Activated T-cell treated with anti-CD3 and anti-CD28 coated beads for 24 hours (primary cell): ENCODE results near the gene CELF5.

Experiments
- DNase-seq: peaks from one replicate; pipeline ENCODE4 v3.0.0-alpha.2; 2020; ENCODE audit warnings: low read depth

CELF5 gene

DNA sequence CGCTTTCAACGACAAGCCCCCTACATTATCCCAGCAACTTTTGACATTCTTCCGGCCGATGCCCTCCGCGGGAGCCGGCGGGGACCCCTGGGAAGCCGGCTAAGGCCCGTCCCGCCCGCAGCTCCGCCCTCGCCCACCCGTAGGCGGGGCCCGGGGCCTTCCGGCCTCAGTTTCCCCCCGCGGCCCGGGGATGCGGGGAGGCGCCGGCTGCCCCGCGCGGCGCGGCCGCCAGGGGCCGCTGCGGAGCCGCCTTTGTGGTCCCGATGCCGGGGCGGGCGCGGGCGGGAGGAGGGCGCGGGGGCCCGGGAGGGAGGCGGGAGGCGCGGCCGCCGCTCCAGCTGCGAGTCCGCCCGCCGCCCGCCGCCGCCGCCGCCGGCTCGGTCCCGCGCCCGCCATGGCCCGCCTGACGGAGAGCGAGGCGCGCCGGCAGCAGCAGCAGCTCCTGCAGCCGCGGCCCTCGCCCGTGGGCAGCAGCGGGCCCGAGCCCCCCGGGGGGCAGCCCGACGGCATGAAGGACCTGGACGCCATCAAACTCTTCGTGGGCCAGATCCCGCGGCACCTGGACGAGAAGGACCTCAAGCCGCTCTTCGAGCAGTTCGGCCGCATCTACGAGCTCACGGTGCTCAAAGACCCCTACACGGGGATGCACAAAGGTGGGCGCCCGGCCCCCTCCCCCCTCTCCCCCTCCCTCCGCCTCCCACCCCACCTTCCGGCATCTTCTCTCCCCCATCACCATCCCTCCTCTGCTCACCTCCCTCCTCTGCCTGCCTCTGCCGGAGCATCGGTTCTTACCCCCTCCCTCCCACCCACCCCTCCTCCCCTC lies at the start of gene CELF5:
CELF5 (plus strand) TSS at position 316 of the 823 bp plus-strand sequence; CDS start at position 395, 79 bp downstream.
- DNase-seq = peak; percentile 30

DNA sequence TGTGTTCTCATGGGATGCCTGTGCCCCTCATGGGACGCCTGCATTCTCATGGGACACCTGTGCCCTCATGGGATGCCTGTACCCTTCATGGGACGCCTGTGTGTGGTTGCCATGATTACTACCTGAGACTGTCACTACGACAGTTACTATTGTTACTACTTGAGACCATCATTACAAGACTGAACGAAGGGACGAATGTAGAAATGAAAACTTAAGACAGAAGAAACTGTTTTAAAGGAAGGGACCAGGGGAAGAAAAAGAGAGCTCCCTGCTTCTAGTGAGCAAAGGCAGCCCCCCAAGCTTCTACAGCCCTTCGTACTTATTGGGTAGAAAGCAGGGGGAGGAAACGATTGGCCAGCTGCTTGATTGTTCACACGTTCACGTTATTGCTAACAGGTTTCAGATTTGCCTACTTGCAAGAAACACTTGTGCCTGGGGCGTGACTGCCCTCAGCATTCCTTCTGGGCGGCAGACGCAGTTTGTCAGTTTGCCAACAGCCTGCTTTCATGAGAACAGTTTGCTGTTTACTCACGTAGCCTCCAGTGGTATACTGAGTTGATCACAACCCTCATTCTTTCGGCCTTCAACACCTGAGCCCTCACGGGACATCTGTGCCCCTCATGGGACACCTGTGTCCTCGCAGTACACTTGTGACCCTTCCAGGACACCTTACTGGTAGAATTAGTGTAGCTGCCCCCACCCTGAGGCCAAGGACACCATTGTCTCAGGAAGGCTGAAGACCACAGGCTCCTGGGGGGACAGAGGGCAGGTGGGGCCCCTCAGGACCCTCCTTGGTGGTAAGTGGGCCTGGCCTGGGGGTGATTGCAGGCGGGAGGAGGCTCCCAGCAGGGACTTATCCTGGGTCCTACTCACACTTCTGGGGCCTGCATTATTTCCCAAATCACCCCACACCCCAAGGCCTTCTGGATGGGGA lies 48.4 kb upstream of the CELF5 start:
- DNase-seq = no peak

DNA sequence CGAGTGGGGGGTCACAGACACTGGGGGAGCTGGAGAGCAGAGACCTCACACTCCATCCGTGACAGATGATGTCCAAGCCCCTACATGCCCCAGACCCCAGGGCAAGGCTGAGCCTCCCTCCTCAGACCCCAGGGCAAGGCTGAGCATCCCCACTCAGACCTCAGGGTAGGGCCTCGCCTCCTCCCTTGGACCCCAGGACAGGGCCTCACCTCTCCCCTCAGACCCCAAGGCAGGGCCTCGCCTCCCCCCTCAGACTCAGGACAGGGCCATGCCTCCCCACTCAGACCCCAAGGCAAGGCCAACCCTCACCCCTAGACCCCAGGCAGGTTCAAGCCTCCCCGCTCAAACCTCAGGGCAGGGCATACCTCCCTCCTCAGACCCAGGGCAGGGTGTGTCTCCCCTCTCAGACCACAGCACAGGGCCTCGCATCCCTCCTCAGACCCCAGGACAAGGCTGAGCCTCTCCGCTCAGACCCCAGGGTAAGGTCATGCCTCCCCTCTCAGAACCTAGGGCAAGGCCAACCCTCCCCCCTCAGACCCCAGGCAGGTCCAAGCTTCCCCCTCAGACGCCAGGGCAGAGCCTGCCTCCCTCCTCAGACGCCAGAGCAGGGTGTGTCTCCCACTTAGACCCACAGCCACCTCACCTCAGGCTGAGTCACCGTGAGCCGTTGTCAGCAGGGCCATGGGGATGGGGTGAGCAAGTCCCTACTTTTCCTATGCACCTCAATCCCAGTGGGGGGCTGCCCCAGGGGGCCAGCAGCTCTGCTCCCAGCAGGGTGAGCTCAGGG lies 47.6 kb upstream of the CELF5 start:
- peak; percentile 56 for DNase-seq

DNA sequence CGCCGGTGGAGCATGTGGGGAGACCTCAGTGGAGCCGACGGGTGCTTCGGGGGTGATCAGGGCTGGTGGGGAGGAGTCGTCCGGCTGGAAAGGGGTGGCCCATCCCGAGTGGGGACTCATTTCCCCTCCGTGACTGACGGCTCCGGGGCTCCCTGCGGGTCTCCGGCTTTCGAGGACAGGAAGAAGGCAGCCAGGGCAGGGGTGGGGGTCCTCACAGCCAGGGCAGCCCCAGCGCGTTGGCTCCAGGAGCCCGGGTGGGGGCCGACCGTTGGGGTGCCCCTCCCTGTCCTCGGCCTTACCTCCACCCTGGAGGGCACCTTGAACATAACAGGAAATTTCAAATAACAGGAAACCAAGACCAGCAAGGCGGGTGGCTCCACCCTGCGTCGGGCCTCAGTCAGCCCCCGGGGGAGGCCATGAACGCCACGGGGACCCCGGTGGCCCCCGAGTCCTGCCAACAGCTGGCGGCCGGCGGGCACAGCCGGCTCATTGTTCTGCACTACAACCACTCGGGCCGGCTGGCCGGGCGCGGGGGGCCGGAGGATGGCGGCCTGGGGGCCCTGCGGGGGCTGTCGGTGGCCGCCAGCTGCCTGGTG lies 46.0 kb upstream of the CELF5 start, which contains the start of gene S1PR4:
S1PR4 (plus strand) TSS at position 393 of the 596 bp plus-strand sequence; CDS start at position 417, 24 bp downstream.
- peak; percentile 45 for DNase-seq

DNA sequence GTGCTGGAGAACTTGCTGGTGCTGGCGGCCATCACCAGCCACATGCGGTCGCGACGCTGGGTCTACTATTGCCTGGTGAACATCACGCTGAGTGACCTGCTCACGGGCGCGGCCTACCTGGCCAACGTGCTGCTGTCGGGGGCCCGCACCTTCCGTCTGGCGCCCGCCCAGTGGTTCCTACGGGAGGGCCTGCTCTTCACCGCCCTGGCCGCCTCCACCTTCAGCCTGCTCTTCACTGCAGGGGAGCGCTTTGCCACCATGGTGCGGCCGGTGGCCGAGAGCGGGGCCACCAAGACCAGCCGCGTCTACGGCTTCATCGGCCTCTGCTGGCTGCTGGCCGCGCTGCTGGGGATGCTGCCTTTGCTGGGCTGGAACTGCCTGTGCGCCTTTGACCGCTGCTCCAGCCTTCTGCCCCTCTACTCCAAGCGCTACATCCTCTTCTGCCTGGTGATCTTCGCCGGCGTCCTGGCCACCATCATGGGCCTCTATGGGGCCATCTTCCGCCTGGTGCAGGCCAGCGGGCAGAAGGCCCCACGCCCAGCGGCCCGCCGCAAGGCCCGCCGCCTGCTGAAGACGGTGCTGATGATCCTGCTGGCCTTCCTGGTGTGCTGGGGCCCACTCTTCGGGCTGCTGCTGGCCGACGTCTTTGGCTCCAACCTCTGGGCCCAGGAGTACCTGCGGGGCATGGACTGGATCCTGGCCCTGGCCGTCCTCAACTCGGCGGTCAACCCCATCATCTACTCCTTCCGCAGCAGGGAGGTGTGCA lies 45.3 kb upstream of the CELF5 start:
- no peak for DNase-seq

DNA sequence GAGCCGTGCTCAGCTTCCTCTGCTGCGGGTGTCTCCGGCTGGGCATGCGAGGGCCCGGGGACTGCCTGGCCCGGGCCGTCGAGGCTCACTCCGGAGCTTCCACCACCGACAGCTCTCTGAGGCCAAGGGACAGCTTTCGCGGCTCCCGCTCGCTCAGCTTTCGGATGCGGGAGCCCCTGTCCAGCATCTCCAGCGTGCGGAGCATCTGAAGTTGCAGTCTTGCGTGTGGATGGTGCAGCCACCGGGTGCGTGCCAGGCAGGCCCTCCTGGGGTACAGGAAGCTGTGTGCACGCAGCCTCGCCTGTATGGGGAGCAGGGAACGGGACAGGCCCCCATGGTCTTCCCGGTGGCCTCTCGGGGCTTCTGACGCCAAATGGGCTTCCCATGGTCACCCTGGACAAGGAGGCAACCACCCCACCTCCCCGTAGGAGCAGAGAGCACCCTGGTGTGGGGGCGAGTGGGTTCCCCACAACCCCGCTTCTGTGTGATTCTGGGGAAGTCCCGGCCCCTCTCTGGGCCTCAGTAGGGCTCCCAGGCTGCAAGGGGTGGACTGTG lies 44.6 kb upstream of the CELF5 start:
- peak; percentile 38 for DNase-seq

DNA sequence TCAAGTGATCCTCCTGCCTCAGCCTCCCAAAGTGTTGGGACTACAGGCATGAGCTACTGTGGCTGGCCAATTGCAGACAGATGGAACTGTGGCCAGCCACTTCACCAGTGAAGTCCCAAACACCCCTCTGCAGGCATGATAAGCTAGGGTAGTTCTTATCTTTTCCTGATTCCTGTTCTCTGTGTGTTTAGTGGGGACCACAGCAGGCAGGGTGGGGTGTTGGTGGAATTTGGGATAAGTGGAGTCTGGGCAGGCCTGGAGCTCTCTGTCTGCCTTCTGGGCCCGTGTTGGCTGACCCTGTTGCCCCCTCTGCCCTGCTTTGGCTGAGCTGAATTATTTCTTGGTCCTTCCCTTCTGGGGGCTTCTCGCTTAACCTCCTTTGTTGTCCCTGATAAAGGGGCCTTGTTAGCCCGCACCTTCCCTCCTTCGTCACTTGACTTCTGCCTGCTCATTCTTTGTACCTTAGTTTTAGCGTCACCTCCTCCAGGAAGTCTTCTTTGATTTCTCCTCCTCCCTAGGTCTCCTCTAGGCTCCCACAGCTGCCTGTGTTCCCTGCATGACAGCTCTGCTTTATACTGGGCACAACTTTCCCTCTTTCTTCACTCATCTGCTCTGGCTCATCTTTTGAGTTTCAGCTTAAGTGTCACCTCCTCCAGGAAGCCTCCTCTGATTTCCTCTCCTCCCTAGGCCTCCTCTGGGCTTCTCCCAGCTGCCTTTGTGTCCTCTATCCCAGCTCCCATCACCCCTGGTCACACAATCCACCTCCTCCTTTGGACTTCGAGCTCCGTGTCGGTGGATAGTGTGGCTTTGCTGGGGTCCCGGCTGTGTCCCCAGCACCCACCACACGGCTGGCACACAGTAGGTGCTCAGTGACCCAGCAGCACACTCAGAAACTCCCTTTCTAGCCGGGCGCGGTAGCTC lies 40.5 kb upstream of the CELF5 start:
- no peak for DNase-seq

DNA sequence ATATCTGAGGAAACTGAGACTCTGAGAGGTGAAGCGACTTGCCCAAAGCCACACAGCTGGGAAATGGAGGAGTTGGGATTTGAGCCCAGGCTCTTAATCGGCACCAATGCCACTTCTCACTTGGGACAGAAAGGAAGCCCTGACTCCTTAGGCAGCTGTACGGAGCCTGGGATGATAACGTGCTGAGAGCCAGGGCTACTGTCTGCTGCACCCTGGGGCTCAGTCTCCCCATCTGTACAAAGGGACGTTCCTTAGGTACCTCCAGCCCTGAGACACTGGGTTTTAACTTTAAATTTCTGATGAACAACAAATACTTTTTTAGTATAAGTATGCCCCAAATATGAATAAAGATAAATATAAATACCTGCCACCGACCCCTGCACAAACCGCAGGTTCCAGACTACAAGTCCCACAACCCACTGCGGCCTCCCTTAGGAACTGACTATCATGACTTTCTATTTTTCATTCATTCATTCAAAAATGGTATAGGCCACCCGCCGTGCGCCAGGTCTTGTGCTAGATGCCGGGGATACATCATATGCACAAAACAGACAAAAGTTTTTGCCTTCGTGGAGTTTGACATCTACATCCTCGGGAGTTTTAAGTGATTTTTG lies 39.5 kb upstream of the CELF5 start:
- no peak for DNase-seq

DNA sequence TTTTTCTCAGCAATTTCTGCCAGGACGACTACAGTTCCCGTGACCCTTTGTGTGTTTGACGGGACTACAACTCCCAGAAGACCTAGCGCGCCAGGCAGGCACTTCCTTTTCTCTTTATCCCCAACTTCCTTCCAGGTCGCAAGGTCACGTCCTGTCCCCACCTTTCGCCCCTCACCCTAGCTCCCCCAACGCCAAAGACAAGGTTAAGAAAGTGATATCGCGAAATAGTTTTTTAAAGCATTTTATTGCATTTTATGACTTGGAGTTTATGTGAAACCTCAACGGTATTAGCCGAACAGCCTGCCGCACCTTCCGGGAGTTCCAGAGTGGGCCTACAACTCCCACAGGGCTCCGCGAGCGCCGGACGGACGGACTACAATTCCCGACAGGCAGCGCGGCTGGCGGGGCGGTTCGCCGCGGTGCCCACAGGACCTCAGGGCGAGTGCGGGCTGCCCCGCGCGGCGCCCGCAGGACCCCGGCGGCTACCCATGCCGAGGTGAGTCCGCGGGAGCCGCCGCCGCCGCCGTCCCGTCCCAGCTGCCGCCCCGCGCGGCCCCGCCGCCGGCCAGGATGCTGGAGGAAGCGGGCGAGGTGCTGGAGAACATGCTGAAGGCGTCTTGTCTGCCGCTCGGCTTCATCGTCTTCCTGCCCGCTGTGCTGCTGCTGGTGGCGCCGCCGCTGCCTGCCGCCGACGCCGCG lies 38.9 kb upstream of the CELF5 start, which contains the start of gene NCLN:
NCLN (plus strand) TSS at position 470 of the 699 bp plus-strand sequence; CDS start at position 571, 101 bp downstream.
- peak; percentile 92 for DNase-seq

DNA sequence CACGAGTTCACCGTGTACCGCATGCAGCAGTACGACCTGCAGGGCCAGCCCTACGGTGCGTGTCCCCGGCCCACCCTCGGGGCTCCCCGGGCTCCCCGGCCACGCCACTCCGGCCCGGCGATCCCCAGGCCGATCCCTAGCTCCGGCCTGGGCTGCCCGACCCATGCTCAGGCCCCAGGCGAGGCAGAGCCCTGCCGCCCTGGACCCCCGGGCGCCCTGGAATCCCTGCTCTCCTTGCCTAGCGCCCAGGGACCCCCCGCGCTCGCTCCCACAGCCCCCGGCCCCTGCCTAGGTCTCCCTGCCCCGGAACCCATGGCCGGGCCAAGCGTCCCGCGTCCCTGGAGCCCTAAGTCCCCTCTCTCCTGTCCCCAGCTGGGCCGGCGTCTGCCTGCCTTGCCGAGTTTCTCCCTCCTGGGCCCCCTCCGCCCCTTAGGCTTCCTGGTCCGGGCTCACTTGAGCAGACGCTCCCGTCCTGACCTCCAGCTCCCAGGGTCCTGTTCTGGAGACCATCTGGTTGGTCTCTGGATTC lies 38.2 kb upstream of the CELF5 start:
- DNase-seq = no peak

DNA sequence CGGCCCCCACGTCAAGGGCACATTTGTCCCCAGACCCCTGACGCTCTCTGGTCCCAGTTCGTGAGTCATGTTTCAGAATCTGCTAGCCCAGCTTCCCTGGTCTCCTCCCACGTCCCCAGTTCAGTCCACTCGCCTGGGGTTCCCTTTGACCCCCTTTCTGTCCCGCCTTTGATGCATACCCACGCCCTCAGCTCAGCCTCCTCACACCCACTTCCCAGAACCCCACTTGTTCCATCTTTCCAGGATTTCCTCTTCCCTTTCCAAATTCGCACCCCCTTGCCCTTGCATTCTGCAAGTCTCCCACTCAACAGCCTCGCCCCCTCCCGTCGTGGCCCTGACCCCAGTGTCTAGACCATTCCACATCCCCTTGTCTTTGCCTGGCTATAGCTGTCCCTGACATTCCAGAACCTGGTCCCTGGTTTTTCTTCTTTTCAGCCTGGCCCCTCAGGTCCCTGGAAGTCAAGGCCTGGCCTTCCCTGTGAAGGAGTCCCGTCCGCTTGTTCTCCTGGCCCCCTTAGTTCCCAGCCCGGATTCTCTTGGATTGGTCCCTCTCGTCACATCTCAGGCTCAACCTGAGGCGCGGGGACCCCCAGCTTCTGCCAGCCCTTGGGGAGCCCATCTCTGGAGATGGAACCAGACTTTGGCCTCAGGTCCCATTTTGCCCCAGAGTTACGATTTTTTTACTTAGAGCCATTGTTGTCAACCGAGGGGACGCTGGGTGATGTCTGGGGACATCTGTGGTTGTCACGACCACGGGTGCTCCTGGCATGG lies 37.4 kb upstream of the CELF5 start:
- no peak for DNase-seq

DNA sequence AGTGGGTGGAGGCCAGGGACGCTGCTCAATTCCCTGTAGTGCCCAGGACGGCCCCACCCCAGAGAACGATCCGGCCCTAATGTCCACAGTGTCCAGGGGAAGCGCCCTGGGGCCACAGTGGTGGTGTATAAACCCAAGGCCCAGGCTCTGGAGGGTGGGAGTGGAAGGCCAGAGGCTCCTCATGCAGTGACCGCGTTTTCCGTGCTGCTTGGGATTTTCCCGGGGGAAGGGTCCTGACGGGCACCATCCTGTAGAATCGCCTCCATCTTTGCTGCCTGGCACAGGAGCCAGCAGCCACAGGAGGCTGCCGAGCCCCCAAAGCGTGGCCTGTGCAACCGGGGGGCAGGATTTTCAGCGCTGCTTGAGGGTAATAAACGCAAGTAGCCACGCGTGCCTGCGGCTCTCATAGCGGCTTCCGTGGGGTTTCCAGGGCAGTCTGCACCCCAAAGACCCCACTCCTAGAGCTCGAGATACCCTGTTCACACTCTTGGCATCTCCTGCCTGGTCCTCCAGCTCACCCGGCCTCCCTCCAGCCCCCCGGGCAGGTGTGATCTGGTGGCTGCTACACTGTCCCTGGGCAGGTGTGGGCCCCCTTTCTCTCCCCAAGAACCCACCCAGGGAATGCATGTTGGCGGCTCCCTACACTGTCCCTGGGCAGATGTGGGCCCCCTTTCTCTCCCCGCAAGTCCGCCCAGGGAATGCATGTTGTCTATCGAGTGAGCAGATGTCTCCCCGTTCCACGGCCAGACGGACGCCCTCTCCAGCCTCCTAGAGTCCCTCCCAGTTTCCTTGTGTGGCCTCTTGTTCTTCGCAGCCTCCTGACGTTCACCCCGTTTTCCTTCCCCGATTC lies 36.6 kb upstream of the CELF5 start:
- DNase-seq = no peak

DNA sequence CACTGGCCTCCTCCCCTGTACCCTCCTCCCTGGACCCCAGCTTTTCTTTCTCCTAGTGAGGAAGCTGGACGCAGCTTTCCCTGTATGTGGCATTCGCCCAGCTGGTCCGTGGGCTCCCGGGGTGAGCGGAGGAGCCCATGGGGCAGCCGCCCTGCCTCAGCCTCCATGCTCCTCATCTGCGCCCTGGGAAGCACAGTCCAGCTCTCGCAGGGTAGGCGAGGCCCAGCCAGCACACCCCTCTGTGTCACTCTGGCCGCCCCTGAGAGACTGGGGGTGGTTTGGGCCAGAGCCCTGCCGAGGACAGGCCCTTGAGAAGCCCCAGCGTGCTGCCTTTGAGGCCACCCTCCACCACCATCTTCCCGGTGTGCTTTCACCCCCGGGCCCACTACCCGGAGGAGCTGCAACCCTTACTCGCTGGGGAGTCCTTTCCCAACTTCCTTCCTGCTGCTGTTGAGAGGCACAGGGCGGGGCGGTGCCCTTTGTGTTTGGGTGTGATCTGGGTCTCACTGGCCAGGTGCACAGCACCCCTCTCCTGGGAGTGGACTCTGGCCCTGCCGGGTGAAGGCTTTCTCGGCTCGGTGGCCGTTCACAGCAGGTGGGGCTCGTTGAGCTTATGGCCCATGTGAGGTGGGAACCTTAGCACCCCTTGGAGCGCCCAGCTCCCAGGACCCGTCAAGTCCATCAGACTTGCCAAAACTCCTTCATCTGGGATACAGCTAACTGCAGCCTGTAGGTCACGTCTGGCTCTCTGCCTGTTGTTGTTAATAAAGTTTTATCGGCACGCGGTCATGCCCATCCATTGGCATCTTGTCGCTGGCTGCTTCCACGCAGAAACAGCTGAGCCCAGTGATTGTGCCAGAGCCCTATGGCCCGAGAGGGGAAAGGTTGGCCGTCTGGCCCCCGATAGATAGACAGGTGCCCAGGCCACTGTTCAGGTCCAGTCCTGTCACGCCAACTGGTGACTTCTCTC lies 35.5 kb upstream of the CELF5 start:
- no peak for DNase-seq

DNA sequence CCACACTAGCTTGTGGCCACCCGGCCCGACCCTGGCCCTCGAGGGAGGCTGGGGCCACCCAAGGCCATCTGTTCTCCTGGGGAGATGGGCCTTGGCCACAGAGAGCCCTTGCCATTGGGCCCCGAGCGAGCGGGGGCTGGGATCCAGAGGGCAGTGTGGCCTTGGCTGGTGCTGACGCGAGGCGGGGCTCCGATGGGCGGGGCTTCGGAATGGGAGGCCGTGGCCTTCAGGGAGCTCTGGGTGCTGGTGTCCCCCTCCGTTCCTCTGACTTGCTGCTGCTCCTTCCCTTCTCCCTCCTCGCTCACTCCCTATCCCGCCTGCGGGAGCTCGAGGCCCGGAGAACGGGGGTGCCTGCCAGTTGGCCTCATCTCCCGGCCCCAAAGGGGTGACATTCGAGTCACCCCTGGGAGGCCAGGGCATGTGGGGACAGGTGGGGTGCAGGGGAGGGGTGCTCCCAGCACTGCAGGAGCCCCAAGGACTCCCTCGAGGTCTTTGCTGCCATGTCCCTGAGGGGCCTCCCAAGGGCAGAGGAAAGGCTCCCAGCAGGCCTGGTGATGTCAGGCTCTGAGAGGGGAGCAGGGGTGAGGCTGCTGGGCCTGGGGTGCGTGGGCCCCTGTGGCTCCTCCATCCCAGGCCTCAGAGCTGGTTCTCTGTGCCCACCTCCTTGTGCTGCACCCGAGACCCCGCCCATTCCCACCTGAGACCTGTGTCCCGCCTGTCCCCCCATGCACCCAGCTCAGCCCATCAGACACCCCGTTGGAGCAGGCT lies 34.6 kb upstream of the CELF5 start:
- DNase-seq = no peak
